HG02970 (cell line): ENCODE data around the gene GSTO1.

Experiments used
- ATAC-seq: cut with Tn5 transposase; IDR thresholded peaks from one replicate; pipeline ENCODE4 v1.9.1; 2021; ENCODE audit warnings: mild to moderate bottlenecking, moderate library complexity, moderate number of reproducible peaks; ENCODE audit not compliant: unreplicated experiment, low FRiP score

The GSTO1 gene

GRCh38 chr10:104301907-104302690 lies 47.4 kb downstream of the GSTO1 start:
- no peak for ATAC-seq

- ATAC-seq: no peak
These were observed 49.1 kb downstream of the GSTO1 start for GRCh38 chr10:104303594-104304355.

GRCh38 chr10:104304356-104304745 lies 49.7 kb downstream of the GSTO1 start:
- no peak for ATAC-seq

DNA sequence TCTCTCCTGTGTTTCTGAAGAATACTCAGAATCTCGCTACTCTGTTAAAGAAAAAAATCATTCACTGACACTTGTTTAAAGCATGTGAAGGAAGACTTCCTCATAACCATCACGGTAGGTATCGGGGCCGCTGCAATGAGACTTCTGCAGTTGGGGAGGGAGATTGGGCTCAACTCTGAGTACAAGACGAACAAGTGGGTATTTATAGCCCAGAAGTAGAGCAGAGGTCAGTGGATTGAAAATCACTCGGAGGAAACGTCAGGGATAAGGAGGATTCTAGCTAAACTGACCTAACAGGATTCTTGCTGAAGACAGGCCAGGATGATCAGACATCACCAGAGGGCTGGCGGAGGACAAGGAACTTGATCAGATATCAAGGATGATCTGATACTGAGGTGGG lies 50.2 kb downstream of the GSTO1 start:
- ATAC-seq: no peak

GRCh38 chr10:104306897-104307296 lies 52.2 kb downstream of the GSTO1 start:
- ATAC-seq: no peak

- ATAC-seq: no peak
These were observed 53.1 kb downstream of the GSTO1 start for GRCh38 chr10:104307576-104308438.

GRCh38 chr10:104308439-104308903 lies 53.8 kb downstream of the GSTO1 start:
- ATAC-seq: peak; percentile 50

- ATAC-seq: no peak
These were observed 55.6 kb downstream of the GSTO1 start for GRCh38 chr10:104309980-104310978.

- ATAC-seq: no peak
These were observed 56.6 kb downstream of the GSTO1 start for GRCh38 chr10:104311184-104311720.

DNA sequence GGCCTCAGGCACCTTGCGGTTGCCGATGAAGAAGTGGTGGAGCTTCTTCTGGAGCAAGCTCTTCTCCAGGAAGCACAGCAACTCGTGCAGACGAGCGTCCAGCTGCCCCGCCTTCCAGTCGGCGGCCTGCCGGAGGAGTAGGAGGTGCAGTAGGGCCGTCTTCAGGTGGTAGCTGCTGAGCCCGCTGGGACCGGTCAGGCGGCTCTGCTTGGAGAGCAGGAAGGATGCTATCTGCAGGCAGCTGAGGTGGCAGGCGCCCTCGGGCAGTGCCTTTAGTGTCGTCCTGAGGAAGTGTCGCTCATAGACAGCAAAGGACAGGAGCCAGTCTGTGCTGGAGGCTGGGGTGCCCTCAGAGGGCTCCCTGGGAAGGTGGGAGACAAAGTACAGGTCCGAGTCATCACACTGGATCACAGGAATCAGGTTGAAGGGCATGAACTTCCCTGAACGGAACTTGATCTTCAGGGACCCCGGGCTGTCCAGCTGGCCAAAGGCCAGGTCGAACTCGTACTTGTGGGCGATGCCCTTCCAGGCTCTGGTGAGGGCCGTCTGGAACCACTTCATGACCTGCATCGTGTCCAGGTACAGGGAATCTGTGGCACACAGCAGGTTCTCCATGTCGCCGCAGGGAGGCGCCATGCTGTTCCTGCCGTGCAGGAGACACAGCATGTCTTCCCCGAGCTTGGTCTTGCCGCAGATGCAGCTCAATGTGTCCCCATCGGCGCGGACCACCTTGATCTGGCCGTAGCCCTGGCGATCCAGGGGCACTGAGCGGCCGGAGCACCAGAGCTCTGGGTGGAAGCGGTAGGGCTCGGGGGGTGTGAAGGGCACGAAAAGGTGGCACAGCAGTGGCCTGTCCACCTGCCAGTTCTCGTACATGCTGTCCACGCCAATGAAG lies 60.1 kb downstream of the GSTO1 start:
- ATAC-seq: no peak

- no peak for ATAC-seq
These were observed 60.8 kb downstream of the GSTO1 start for GRCh38 chr10:104315486-104315921.

DNA sequence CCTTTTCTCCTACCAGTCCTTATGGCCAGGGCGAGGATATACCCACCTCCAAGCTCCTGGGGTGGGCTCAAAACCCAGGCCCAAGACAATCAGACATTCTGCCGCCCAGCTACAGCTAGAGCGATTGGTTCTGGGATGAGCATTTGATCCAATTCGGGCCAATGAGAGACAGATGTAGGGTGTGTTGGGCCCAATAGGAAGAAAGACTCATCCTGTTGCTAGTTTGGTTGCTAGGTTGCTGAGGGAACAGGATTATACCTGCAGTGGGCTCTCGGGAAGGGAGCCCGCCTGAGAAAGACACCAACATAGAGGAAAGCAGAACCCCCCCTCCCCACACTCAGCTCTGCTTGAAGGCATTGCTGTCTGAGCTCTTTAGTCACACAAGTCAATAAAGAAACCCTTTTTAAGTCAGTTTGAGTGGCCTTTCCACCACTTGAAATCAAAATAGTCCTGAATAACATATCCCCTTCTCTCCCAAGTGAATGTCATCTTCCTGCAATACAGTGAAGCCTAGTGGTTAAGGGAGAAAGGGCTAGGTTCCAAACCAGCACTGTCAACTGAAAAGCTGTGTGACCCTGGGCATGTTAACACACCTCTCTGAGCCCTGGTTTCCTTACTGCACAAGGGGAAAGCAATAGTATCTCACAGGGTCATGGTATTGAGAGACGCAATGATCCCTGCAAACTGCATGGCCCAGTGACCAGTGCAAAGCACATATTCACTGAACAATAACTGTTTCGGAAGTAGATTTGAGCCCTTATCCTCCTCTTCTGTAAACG lies 61.8 kb downstream of the GSTO1 start:
- ATAC-seq: no peak
